Spleen (tissue), 11 donors: ENCODE data around the gene MATR3. TPM values are rescaled to one million over a fixed set of nuclear protein-coding genes. Genes with fewer than 3 reads are reported as not detected.
A peak's percentile ranks its signal among the peaks of the same experiment; 100 is the strongest.

ENCODE experiments used
- DNase-seq: peaks from one replicate; pipeline ENCODE4 v3.0.0-alpha.2; 2020
- H3K27ac ChIP-seq, 8 donors: fragments of 200-600 bp; sonication (generic) in 7 of 8; 1 replicate in 4 of 8; 2 replicates in 4 of 8; pipeline versions ENCODE4 v1.5.0 to v1.8.0; 2016 to 2021; ENCODE audit warnings: inconsistent platforms in 4 of 8, mild to moderate bottlenecking in 4 of 8, moderate library complexity in 1 of 8
- H3K27me3 ChIP-seq, 7 donors: fragments of 200-600 bp; sonication (generic) in 6 of 7; replicated peaks in 1 of 7; 1 replicate in 4 of 7; 2 replicates in 3 of 7; pipeline versions ENCODE4 v1.5.0 to v1.8.0; 2016 to 2021; ENCODE audit warnings: inconsistent platforms in 3 of 7, mild to moderate bottlenecking in 1 of 7
- H3K36me3 ChIP-seq, 6 donors: fragments of 200-600 bp; sonication (generic) in 5 of 6; 1 replicate in 4 of 6; 2 replicates in 2 of 6; pipeline versions ENCODE4 v1.5.0 to v1.8.0; 2016 to 2021; ENCODE audit warnings: inconsistent platforms in 2 of 6
- H3K4me1 ChIP-seq, 6 donors: fragments of 200-600 bp; sonication (generic) in 5 of 6; 1 replicate in 3 of 6; 2 replicates in 3 of 6; pipeline versions ENCODE4 v1.5.0 to v1.8.0; 2016 to 2021; ENCODE audit warnings: inconsistent platforms in 3 of 6
- H3K4me3 ChIP-seq, 8 donors: fragments of 200-600 bp; sonication (generic) in 7 of 8; 1 replicate in 4 of 8; 2 replicates in 4 of 8; pipeline versions ENCODE4 v1.5.0 to v1.8.0; 2016 to 2021; ENCODE audit warnings: inconsistent platforms in 4 of 8, mild to moderate bottlenecking in 4 of 8, moderate library complexity in 2 of 8
- H3K9me3 ChIP-seq, 8 donors: fragments of 200-600 bp; sonication (generic) in 7 of 8; 1 replicate in 4 of 8; 2 replicates in 4 of 8; pipeline versions ENCODE4 v1.5.0 to v1.8.0; 2016 to 2021; ENCODE audit warnings: inconsistent platforms in 4 of 8
- CTCF ChIP-seq, 11 experiments: fragments of 200-600 bp in 7 of 11; fragments of 450-650 bp in 4 of 11; sonication (generic) in 4 of 11; IDR thresholded peaks in 8 of 11; conservative IDR thresholded peaks in 3 of 11; 1 replicate in 7 of 11; 2 replicates in 4 of 11; pipeline versions ENCODE4 v1.4.0 to v1.8.0; 2016 to 2021; ENCODE audit warnings: antibody characterized with exemption in 11 of 11, inconsistent platforms in 4 of 11, mild to moderate bottlenecking in 1 of 11
- POLR2A ChIP-seq, 3 donors: fragments of 450-650 bp; IDR thresholded peaks; one replicate each; pipeline ENCODE4 v1.5.1; 2017; ENCODE audit warnings: antibody characterized with exemption in 3 of 3, mild to moderate bottlenecking in 1 of 3
- POLR2AphosphoS5 ChIP-seq, 3 donors: sonication (generic); formaldehyde crosslinking; IDR thresholded peaks; one replicate each; pipeline ENCODE4 v1.5.1; 2017; ENCODE audit warnings: antibody characterized with exemption in 3 of 3
- WGBS, 5 donors: extraction: QIAGEN DNeasy Blood & Tissue Kit in 3 of 5; methylation state at CpG; one replicate each; pipeline versions ENCODE4 v1.1.5 to v1.1.7; 2013 to 2018; 5-methylcytosine and 5-hydroxymethylcytosine counted together
- intact Hi-C: fragments of 100-400 bp; cut with DNase I; formaldehyde crosslinking; loops from one replicate; pipeline ENCODE4 v1.15.0; 2023; ENCODE audit warnings: low total_unique reads
- polyA plus RNA-seq, 3 donors: library from polyadenylated mRNA; stranded (reverse); fragments of 200-250 nt; gene quantifications; one replicate each; pipeline ENCODE4 v1.2.1, GENCODE V29; 2013
- total RNA-seq, 7 donors: library from RNA; depleted of rRNA in 3 of 7; stranded (reverse); fragments of >200 nt in 3 of 7; fragmentation: NEBNext Ultra II Directional in 4 of 7; extraction: Animal tissue kit (Norgen Biotek cat#: 25700) in 4 of 7; gene quantifications; one replicate each; pipeline versions ENCODE4 v1.1.0 to v1.2.1, GENCODE V29; 2016 to 2021
- donor health status: healthy with polysubstance abuse.
- donor health status: DM: no; HTN: no; CAD: no; lungs with moderate emphysema.
- donor health status: DM: no; HTN: no; CAD: no.
- donor health status: Bipolar disorder and iron deficiency.
- donor health status: healthy.
- donor health status: DM: no; HTN: no; CAD: no.
- donor health status: DM: yes; HTN: yes; CAD: no.

The MATR3 gene
- total and polyA plus RNA-seq, 10 donors, result 114 to 251 (median 206) TPM

DNA sequence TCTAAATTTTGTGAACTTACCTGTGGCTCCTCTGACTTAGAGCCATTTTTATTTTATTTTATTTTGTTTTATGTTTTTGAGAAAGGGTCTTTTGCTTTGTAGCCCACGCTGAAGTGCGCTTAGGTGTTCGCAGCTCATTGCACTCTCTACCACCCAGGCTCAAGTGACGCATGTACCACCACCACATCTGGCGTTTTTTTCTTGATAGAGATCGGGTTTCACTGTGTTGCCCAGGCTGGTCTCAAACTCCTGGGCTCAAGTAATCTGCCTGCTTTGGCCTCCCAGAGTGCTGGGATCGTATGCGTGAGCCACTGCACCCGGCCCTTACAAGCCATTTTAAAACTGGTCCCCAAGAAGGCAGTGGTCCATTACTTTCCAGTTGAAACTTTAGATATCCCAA, 18.5 kb downstream of the MATR3 start:
- DNase-seq, result no peak
- Histone ChIP-seq H3K27me3 (no peaks in the 10 kb centered on the region), H3K36me3 (peaks cover 0 to 43% (median 20%) of the 10 kb centered on the region in 6 donors), H3K9me3 (no peaks in the 10 kb centered on the region), H3K4me1 (peaks cover 50 to 95% (median 79%) of the 10 kb centered on the region in 6 donors), H3K27ac (no peak overlapping the region), H3K4me3 (no peak overlapping the region)
- no peak for TF ChIP-seq POLR2AphosphoS5 (IDR thresholded peaks at IDR 0.05)
- no peak for TF ChIP-seq POLR2A (IDR thresholded peaks at IDR 0.05)
- TF ChIP-seq CTCF (IDR thresholded peaks at IDR 0.05 in 8 of 11, conservative IDR thresholded peaks at IDR 0.05 in 3 of 11), result no peak
- 85 to 97% (median 90%) methylated on average over 9 of the region's 9 CpGs for WGBS, 5 donors
- intact Hi-C loops, result no loop called here

DNA sequence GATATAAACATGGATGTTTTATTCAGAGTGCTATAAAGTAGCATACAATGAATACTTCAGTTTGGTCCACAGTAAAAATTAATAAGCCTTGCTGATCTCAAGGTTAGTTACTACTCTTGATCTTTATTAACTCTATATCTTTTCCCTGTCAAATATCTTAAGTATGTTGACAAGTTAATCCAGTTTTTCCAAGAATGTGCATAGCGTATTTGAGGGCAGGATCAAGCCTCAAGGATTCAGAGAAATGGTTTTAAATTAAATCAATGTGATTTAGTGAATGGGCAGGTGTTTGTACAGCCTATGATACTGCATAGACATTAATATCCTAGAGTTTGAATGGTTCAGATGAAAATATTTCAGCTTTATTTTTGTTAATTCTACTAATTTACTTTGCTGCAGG, 20.7 kb downstream of the MATR3 start:
- 70 to 91% (median 85%) methylated on average over 1 of the region's 1 CpG for WGBS, 5 donors
- no peak for TF ChIP-seq CTCF (IDR thresholded peaks at IDR 0.05 in 8 of 11, conservative IDR thresholded peaks at IDR 0.05 in 3 of 11)
- TF ChIP-seq POLR2AphosphoS5 (IDR thresholded peaks at IDR 0.05), result no peak
- no peak for TF ChIP-seq POLR2A (IDR thresholded peaks at IDR 0.05)
- Histone ChIP-seq H3K4me1 (peaks cover 31 to 73% (median 57%) of the 10 kb centered on the region in 6 donors), H3K27me3 (no peaks in the 10 kb centered on the region), H3K36me3 (peaks cover 0 to 65% (median 42%) of the 10 kb centered on the region in 6 donors), H3K9me3 (no peaks in the 10 kb centered on the region), H3K27ac (no peak overlapping the region), H3K4me3 (no peak overlapping the region)
- no peak for DNase-seq
- intact Hi-C loops, result no loop called here

DNA sequence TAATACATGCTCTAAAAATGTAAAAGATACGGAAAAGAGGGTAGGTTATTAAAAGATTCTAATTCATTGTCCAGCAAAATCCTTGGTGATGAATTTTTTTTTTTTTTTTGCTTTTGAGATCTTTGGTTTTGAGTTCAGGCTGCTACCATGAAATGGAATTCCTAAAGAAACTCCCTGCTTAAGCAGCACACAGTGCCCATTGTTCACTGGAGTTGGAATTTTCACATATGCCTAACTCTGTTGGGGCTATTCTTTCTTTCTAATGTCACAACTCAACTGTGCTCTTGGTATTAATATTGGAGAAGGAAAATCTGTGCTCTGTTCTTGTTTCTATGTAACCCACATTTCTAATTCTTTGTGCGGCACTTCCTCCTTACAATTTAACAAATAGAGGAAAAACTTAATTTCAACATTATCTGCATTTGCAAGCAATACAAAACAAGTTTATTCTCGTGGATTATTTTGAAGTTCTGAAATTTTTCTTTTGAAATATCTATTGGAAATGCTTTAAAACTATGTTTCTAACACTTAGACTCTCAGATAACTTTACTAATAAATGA, 21.6 kb downstream of the MATR3 start:
- no peaks in the 10 kb centered on the region for H3K9me3 ChIP-seq
- H3K4me1 ChIP-seq, result peaks cover 25 to 64% (median 49%) of the 10 kb centered on the region in 6 donors
- no peak overlapping the region for H3K27ac ChIP-seq
- WGBS, 5 donors, result 62 to 84% (median 72%) methylated on average over 3 of the region's 3 CpGs
- H3K36me3 ChIP-seq, result peaks cover 0 to 74% (median 50%) of the 10 kb centered on the region in 6 donors
- H3K27me3 ChIP-seq, result no peaks in the 10 kb centered on the region
- intact Hi-C loops, result no loop called here
- no peak overlapping the region for H3K4me3 ChIP-seq
- no peak for TF ChIP-seq POLR2AphosphoS5 (IDR thresholded peaks at IDR 0.05)
- no peak for TF ChIP-seq CTCF (IDR thresholded peaks at IDR 0.05 in 8 of 11, conservative IDR thresholded peaks at IDR 0.05 in 3 of 11)
- no peak for TF ChIP-seq POLR2A (IDR thresholded peaks at IDR 0.05)
- no peak for DNase-seq

DNA sequence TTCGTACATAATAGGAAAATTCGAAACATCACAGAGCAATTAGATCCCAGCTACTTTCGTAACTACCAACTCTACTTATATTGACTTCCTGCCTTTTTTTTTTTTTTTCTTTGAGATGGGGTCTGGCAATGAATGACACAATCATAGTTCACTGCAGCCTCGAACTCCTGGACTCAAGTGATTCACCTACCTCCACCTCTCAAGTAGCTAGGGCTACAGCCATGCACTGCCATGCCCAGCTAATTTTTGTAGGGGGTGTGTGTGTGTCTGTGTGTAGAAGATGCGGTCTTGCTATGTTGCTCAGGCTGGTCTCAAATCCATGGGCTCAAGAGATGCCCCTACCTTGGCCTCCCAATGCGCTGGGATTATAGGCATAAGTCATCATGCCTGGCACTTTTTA, 42.3 kb downstream of the MATR3 start:
- Histone ChIP-seq H3K27me3 (no peaks in the 10 kb centered on the region), H3K27ac (peak overlapping the region in 2 of 8 donors; percentile 7 to 11), H3K36me3 (peaks cover 0 to 40% (median 17%) of the 10 kb centered on the region in 6 donors), H3K4me1 (peaks cover 0 to 8% (median 3%) of the 10 kb centered on the region in 6 donors), H3K4me3 (no peak overlapping the region), H3K9me3 (no peaks in the 10 kb centered on the region)
- TF ChIP-seq POLR2A (IDR thresholded peaks at IDR 0.05) (no peak), POLR2AphosphoS5 (IDR thresholded peaks at IDR 0.05) (peak in 1 of 3 donors; percentile 24)
- WGBS, 5 donors, result 60 to 71% (median 69%) methylated on average over 6 of the region's 6 CpGs
- intact Hi-C loops, result no loop called here
- DNase-seq, result no peak
